DOHH2 (cell line): ENCODE results near the gene CADPS.

Experiments
- EZH2phosphoT487 ChIP-seq: fragments of 200-600 bp; sonication (generic); IDR thresholded peaks from 2 replicates; pipeline ENCODE4 v1.6.1; 2017; ENCODE audit warnings: borderline replicate concordance, mild to moderate bottlenecking, antibody characterized with exemption, low read length, moderate library complexity, mixed read lengths
- TF ChIP-seq, protein P1 (sequence below): fragments of 200-600 bp; sonication (generic); IDR thresholded peaks from one replicate; pipeline ENCODE4 v1.5.1; 2014; ENCODE audit warnings: antibody characterized with exemption, mild to moderate bottlenecking, low read depth, low read length; ENCODE audit not compliant: poor library complexity, severe bottlenecking

DNA sequence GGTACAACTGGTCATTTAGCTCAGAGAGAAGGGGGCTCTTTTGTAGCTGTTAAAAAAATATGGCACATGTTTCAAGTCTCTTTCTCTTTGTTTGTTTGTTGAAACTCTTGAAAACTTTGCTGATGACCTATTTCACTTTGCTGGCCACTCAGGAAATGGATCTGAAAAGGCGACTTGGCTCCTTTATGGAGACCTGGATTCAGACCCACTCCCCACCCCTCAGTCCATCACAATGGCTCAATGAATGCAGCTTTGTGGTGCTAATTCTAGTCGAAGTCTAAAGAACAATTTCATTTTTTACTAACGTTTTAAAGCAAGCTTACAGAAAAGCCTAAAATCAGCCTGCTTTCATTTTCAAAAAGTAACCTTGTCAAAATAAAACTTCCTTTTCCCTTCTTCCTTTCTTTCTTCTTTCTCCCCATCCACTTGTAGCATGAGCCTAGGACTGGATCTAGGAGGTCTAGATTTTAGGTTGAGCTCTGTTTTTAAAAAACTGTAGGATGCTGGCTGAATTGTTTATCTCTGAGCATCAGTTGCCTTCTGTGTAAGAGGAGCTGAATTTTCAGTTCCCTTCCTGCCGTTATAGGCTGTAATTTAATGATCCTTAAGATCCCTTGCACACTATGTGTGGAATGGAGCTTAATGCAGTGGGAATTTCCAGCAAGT lies 336.4 kb downstream of the CADPS start:
- TF ChIP-seq, protein P1, sequence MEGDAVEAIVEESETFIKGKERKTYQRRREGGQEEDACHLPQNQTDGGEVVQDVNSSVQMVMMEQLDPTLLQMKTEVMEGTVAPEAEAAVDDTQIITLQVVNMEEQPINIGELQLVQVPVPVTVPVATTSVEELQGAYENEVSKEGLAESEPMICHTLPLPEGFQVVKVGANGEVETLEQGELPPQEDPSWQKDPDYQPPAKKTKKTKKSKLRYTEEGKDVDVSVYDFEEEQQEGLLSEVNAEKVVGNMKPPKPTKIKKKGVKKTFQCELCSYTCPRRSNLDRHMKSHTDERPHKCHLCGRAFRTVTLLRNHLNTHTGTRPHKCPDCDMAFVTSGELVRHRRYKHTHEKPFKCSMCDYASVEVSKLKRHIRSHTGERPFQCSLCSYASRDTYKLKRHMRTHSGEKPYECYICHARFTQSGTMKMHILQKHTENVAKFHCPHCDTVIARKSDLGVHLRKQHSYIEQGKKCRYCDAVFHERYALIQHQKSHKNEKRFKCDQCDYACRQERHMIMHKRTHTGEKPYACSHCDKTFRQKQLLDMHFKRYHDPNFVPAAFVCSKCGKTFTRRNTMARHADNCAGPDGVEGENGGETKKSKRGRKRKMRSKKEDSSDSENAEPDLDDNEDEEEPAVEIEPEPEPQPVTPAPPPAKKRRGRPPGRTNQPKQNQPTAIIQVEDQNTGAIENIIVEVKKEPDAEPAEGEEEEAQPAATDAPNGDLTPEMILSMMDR: no peak
- no peak for TF ChIP-seq EZH2phosphoT487
